Spleen (tissue), 11 donors: ENCODE results near the gene ARHGAP45. TPM values are rescaled to one million over a fixed set of nuclear protein-coding genes. Genes with fewer than 3 reads are reported as not detected.
A peak's percentile ranks its signal among the peaks of the same experiment; 100 is the strongest.
"Not testable (repeated sequence)": the region's sequence is repeated elsewhere in the genome, so short reads cannot be mapped to it uniquely, and the experiment has no call there.

ENCODE experiments used
- DNase-seq: peaks from one replicate; pipeline ENCODE4 v3.0.0-alpha.2; 2020
- H3K27ac ChIP-seq, 8 donors: fragments of 200-600 bp; sonication (generic) in 7 of 8; 1 replicate in 4 of 8; 2 replicates in 4 of 8; pipeline versions ENCODE4 v1.5.0 to v1.8.0; 2016 to 2021; ENCODE audit warnings: inconsistent platforms in 4 of 8, mild to moderate bottlenecking in 4 of 8, moderate library complexity in 1 of 8
- H3K27me3 ChIP-seq, 7 donors: fragments of 200-600 bp; sonication (generic) in 6 of 7; replicated peaks in 1 of 7; 1 replicate in 4 of 7; 2 replicates in 3 of 7; pipeline versions ENCODE4 v1.5.0 to v1.8.0; 2016 to 2021; ENCODE audit warnings: inconsistent platforms in 3 of 7, mild to moderate bottlenecking in 1 of 7
- H3K36me3 ChIP-seq, 6 donors: fragments of 200-600 bp; sonication (generic) in 5 of 6; 1 replicate in 4 of 6; 2 replicates in 2 of 6; pipeline versions ENCODE4 v1.5.0 to v1.8.0; 2016 to 2021; ENCODE audit warnings: inconsistent platforms in 2 of 6
- H3K4me1 ChIP-seq, 6 donors: fragments of 200-600 bp; sonication (generic) in 5 of 6; 1 replicate in 3 of 6; 2 replicates in 3 of 6; pipeline versions ENCODE4 v1.5.0 to v1.8.0; 2016 to 2021; ENCODE audit warnings: inconsistent platforms in 3 of 6
- H3K4me3 ChIP-seq, 8 donors: fragments of 200-600 bp; sonication (generic) in 7 of 8; 1 replicate in 4 of 8; 2 replicates in 4 of 8; pipeline versions ENCODE4 v1.5.0 to v1.8.0; 2016 to 2021; ENCODE audit warnings: inconsistent platforms in 4 of 8, mild to moderate bottlenecking in 4 of 8, moderate library complexity in 2 of 8
- H3K9me3 ChIP-seq, 8 donors: fragments of 200-600 bp; sonication (generic) in 7 of 8; 1 replicate in 4 of 8; 2 replicates in 4 of 8; pipeline versions ENCODE4 v1.5.0 to v1.8.0; 2016 to 2021; ENCODE audit warnings: inconsistent platforms in 4 of 8
- CTCF ChIP-seq, 11 experiments: fragments of 200-600 bp in 7 of 11; fragments of 450-650 bp in 4 of 11; sonication (generic) in 4 of 11; IDR thresholded peaks in 8 of 11; conservative IDR thresholded peaks in 3 of 11; 1 replicate in 7 of 11; 2 replicates in 4 of 11; pipeline versions ENCODE4 v1.4.0 to v1.8.0; 2016 to 2021; ENCODE audit warnings: antibody characterized with exemption in 11 of 11, inconsistent platforms in 4 of 11, mild to moderate bottlenecking in 1 of 11
- POLR2A ChIP-seq, 3 donors: fragments of 450-650 bp; IDR thresholded peaks; one replicate each; pipeline ENCODE4 v1.5.1; 2017; ENCODE audit warnings: antibody characterized with exemption in 3 of 3, mild to moderate bottlenecking in 1 of 3
- POLR2AphosphoS5 ChIP-seq, 3 donors: sonication (generic); formaldehyde crosslinking; IDR thresholded peaks; one replicate each; pipeline ENCODE4 v1.5.1; 2017; ENCODE audit warnings: antibody characterized with exemption in 3 of 3
- WGBS, 5 donors: extraction: QIAGEN DNeasy Blood & Tissue Kit in 3 of 5; methylation state at CpG; one replicate each; pipeline versions ENCODE4 v1.1.5 to v1.1.7; 2013 to 2018; 5-methylcytosine and 5-hydroxymethylcytosine counted together
- intact Hi-C: fragments of 100-400 bp; cut with DNase I; formaldehyde crosslinking; loops from one replicate; pipeline ENCODE4 v1.15.0; 2023; ENCODE audit warnings: low total_unique reads
- polyA plus RNA-seq, 3 donors: library from polyadenylated mRNA; stranded (reverse); fragments of 200-250 nt; gene quantifications; one replicate each; pipeline ENCODE4 v1.2.1, GENCODE V29; 2013
- total RNA-seq, 7 donors: library from RNA; depleted of rRNA in 3 of 7; stranded (reverse); fragments of >200 nt in 3 of 7; fragmentation: NEBNext Ultra II Directional in 4 of 7; extraction: Animal tissue kit (Norgen Biotek cat#: 25700) in 4 of 7; gene quantifications; one replicate each; pipeline versions ENCODE4 v1.1.0 to v1.2.1, GENCODE V29; 2016 to 2021
- donor health status: healthy with polysubstance abuse.
- donor health status: DM: no; HTN: no; CAD: no; lungs with moderate emphysema.
- donor health status: DM: no; HTN: no; CAD: no.
- donor health status: Bipolar disorder and iron deficiency.
- donor health status: healthy.
- donor health status: DM: no; HTN: no; CAD: no.
- donor health status: DM: yes; HTN: yes; CAD: no.

Gene ARHGAP45
- total and polyA plus RNA-seq, 10 donors = 161 to 356 (median 245) TPM

- peak; percentile 96 for DNase-seq
- Histone ChIP-seq H3K4me3 (peak overlapping the region in 1 of 8 donors; percentile 39), H3K9me3 (no peaks in the 10 kb centered on the region), H3K36me3 (peaks cover 10 to 100% (median 94%) of the 10 kb centered on the region in 6 donors), H3K27ac (peak overlapping the region in 7 of 8 donors; percentile 71 to 85 (median 81)), H3K4me1 (peaks cover 12 to 60% (median 25%) of the 10 kb centered on the region in 6 donors), H3K27me3 (no peaks in the 10 kb centered on the region)
- intact Hi-C loops = loop anchor here (5.0 kb wide), 1 partner anchor 79 kb away; no protein-coding TSS in a partner anchor
- 31 to 47% (median 34%) methylated on average over 29 to 44 of the region's 44 CpGs for WGBS, 5 donors
- TF ChIP-seq POLR2AphosphoS5 (IDR thresholded peaks at IDR 0.05) (peak; percentile 77 to 92 (median 86)), CTCF (IDR thresholded peaks at IDR 0.05 in 8 of 11, conservative IDR thresholded peaks at IDR 0.05 in 3 of 11) (peak; percentile 65 to 96 (median 93)), POLR2A (IDR thresholded peaks at IDR 0.05) (no peak)
Measured at GRCh38 chr19:1113030-1113985, 46.3 kb downstream of the ARHGAP45 start.

- no peaks in the 10 kb centered on the region for H3K9me3 ChIP-seq
- TF ChIP-seq POLR2AphosphoS5 (IDR thresholded peaks at IDR 0.05) (peak in 2 of 3 donors; percentile 17 to 80), POLR2A (IDR thresholded peaks at IDR 0.05) (no peak), CTCF (IDR thresholded peaks at IDR 0.05 in 8 of 11, conservative IDR thresholded peaks at IDR 0.05 in 3 of 11) (no peak)
- H3K4me1 ChIP-seq = peaks cover 12 to 57% (median 25%) of the 10 kb centered on the region in 6 donors
- H3K4me3 ChIP-seq = no peak overlapping the region
- H3K27me3 ChIP-seq = no peaks in the 10 kb centered on the region
- peaks cover 10 to 100% (median 95%) of the 10 kb centered on the region in 6 donors for H3K36me3 ChIP-seq
- peak overlapping the region in 7 of 8 donors; percentile 71 to 85 (median 81) for H3K27ac ChIP-seq
- WGBS, 5 donors = 88 to 93% (median 91%) methylated on average over 13 to 25 of the region's 25 CpGs
- intact Hi-C loops = loop anchor here (5.0 kb wide), 1 partner anchor 78 kb away; no protein-coding TSS in a partner anchor
- DNase-seq = peak; percentile 81
Measured at GRCh38 chr19:1113986-1114483, 47.1 kb downstream of the ARHGAP45 start.

- H3K4me1 ChIP-seq = peaks cover 12 to 62% (median 25%) of the 10 kb centered on the region in 6 donors
- not testable (repeated sequence) for DNase-seq, H3K27me3 ChIP-seq, H3K9me3 ChIP-seq, H3K4me3 ChIP-seq
- peaks cover 7 to 100% (median 95%) of the 10 kb centered on the region in 6 donors for H3K36me3 ChIP-seq
- peak overlapping the region in 1 of 8 donors; percentile 82 for H3K27ac ChIP-seq
- intact Hi-C loops = loop anchor here (5.0 kb wide), 1 partner anchor 78 kb away; no protein-coding TSS in a partner anchor
- 89 to 92% (median 90%) methylated on average over 9 of the region's 9 CpGs for WGBS, 5 donors
Measured at GRCh38 chr19:1114728-1115127, 47.8 kb downstream of the ARHGAP45 start.

- no peak overlapping the region for H3K4me3 ChIP-seq
- H3K27ac ChIP-seq = peak overlapping the region in 4 of 8 donors; percentile 32 to 66 (median 44)
- peaks cover 12 to 62% (median 25%) of the 10 kb centered on the region in 6 donors for H3K4me1 ChIP-seq
- intact Hi-C loops = no loop called here
- peaks cover 7 to 100% (median 95%) of the 10 kb centered on the region in 6 donors for H3K36me3 ChIP-seq
- H3K27me3 ChIP-seq = no peaks in the 10 kb centered on the region
- peak; percentile 72 for DNase-seq
- TF ChIP-seq POLR2A (IDR thresholded peaks at IDR 0.05) = no peak
- TF ChIP-seq CTCF (IDR thresholded peaks at IDR 0.05 in 8 of 11, conservative IDR thresholded peaks at IDR 0.05 in 3 of 11) = no peak
- peak in 2 of 3 donors; percentile 28 to 80 for TF ChIP-seq POLR2AphosphoS5 (IDR thresholded peaks at IDR 0.05)
- 84 to 91% (median 87%) methylated on average over 27 to 35 of the region's 35 CpGs for WGBS, 5 donors
- H3K9me3 ChIP-seq = no peaks in the 10 kb centered on the region
Measured at GRCh38 chr19:1115646-1116420, 48.9 kb downstream of the ARHGAP45 start.
